SJSA1 (cell line): ENCODE data around the gene SHBG. TPM values are rescaled to one million over a fixed set of nuclear protein-coding genes. Genes with fewer than 3 reads are reported as not detected.
"Not testable (repeated sequence)": the region's sequence is repeated elsewhere in the genome, so short reads cannot be mapped to it uniquely, and the experiment has no call there.

Source experiments
- DNase-seq, 2 experiments: peaks; one replicate each; pipeline ENCODE4 v3.0.0-alpha.2; 2015 to 2020; ENCODE audit warnings: low spot score in 2 of 2, low read depth in 1 of 2
- H3K27ac ChIP-seq: fragments of 250-450 bp; sonication (Bioruptor Pico); 2 replicates; pipeline ENCODE4 v1.5.1; 2020; ENCODE audit warnings: mild to moderate bottlenecking, moderate library complexity
- H3K27me3 ChIP-seq: fragments of 250-450 bp; sonication (Bioruptor Pico); replicated peaks from 2 replicates; pipeline ENCODE4 v1.5.1; 2020; ENCODE audit warnings: mild to moderate bottlenecking, moderate library complexity
- H3K36me3 ChIP-seq: fragments of 250-450 bp; sonication (Bioruptor Pico); 2 replicates; pipeline ENCODE4 v1.5.1; 2020; ENCODE audit warnings: mild to moderate bottlenecking
- H3K4me1 ChIP-seq: fragments of 250-450 bp; sonication (Bioruptor Pico); replicated peaks from 2 replicates; pipeline ENCODE4 v1.6.1; 2021; ENCODE audit warnings: mild to moderate bottlenecking
- H3K4me3 ChIP-seq: fragments of 250-450 bp; sonication (Bioruptor Pico); 2 replicates; pipeline ENCODE4 v1.5.1; 2020; ENCODE audit warnings: mild to moderate bottlenecking
- H3K9me3 ChIP-seq: fragments of 250-450 bp; sonication (Bioruptor Pico); replicated peaks from 2 replicates; pipeline ENCODE4 v1.5.1; 2020; ENCODE audit warnings: mild to moderate bottlenecking
- total RNA-seq: library from RNA; depleted of rRNA; stranded (reverse); fragments of >200 nt; shearing (Covaris generic); gene quantifications from 2 replicates; pipeline ENCODE4 v1.2.3, GENCODE V29; 2014

SHBG gene
- total RNA-seq, 1 experiment from 2014 or later: not detected

- peaks cover 91% of the 10 kb centered on the region for H3K36me3 ChIP-seq
- H3K4me3 ChIP-seq: no peak overlapping the region
- H3K4me1 ChIP-seq: peaks cover 10% of the 10 kb centered on the region
- no peaks in the 10 kb centered on the region for H3K9me3 ChIP-seq
- H3K27ac ChIP-seq: no peak overlapping the region
- DNase-seq: no peak
- H3K27me3 ChIP-seq: no peaks in the 10 kb centered on the region
Measured at GRCh38 chr17:7591596-7591995, 38.3 kb upstream of the SHBG start.

DNA sequence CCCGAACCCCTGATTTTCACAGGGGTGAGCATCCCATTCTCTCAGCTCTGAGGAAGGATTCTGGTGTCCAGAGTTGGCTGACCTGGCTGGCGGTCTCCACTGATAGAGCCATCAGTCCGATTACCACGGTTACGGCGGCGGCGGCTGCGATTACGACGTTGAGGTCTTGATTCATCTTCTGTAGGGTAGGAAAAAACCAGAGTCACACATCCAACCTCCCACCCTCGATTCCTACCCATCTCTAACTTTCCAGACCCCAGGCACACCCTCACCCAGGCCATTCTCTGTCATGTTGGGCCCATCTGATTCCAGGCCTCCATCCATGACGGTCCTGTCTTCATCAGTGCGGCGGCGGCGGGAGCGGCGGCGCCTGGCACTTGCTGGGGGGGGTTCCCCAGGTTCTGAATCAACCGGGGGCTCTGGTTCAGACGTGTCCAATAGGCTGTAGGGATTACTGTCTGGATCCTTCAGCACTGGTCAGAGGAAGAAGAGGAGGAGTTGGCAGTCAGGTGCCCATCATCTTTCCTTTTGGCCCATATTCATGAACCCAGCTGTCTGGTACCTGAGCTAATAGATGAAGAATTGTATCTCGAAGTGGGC lies 37.4 kb upstream of the SHBG start:
- Histone ChIP-seq H3K36me3 (peaks cover 95% of the 10 kb centered on the region), H3K4me1 (peaks cover 10% of the 10 kb centered on the region), H3K27ac (no peak overlapping the region), H3K9me3 (no peaks in the 10 kb centered on the region), H3K27me3 (no peaks in the 10 kb centered on the region), H3K4me3 (no peak overlapping the region)
- DNase-seq: no peak

- H3K27ac ChIP-seq: no peak overlapping the region
- H3K36me3 ChIP-seq: peaks cover 93% of the 10 kb centered on the region
- peaks cover 10% of the 10 kb centered on the region for H3K4me1 ChIP-seq
- no peaks in the 10 kb centered on the region for H3K9me3 ChIP-seq
- no peak overlapping the region for H3K4me3 ChIP-seq
- no peak for DNase-seq
- no peaks in the 10 kb centered on the region for H3K27me3 ChIP-seq
Measured at GRCh38 chr17:7593296-7593695, 36.6 kb upstream of the SHBG start.

DNA sequence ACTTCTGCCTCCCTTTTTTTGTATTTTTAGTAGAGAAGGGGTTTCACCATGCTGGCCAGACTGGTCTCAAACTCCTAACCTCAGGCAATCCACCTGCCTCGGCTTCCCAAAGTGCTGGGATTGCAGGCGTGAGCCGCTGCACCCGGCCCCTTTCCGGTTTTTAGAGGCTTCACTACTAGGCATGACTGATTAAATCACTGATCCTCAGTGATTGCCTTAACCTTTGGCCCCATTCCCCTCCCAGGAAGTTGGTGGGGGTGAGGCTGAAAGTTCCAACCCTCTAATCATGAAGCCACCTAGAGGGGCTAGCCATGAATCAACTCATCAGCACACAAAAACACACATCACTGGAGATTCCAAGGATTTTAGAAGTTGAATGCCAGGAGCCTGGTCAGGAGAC lies 32.4 kb upstream of the SHBG start:
- H3K4me3 ChIP-seq, H3K27ac ChIP-seq, DNase-seq, H3K9me3 ChIP-seq, H3K4me1 ChIP-seq, H3K27me3 ChIP-seq: not testable (repeated sequence)
- H3K36me3 ChIP-seq: peaks cover 87% of the 10 kb centered on the region

- Histone ChIP-seq H3K27ac (no peak overlapping the region), H3K36me3 (peaks cover 47% of the 10 kb centered on the region), H3K27me3 (no peaks in the 10 kb centered on the region), H3K9me3 (no peaks in the 10 kb centered on the region), H3K4me1 (no peaks in the 10 kb centered on the region), H3K4me3 (no peak overlapping the region)
- DNase-seq: no peak
Measured at GRCh38 chr17:7606280-7606679, 23.7 kb upstream of the SHBG start.

DNA sequence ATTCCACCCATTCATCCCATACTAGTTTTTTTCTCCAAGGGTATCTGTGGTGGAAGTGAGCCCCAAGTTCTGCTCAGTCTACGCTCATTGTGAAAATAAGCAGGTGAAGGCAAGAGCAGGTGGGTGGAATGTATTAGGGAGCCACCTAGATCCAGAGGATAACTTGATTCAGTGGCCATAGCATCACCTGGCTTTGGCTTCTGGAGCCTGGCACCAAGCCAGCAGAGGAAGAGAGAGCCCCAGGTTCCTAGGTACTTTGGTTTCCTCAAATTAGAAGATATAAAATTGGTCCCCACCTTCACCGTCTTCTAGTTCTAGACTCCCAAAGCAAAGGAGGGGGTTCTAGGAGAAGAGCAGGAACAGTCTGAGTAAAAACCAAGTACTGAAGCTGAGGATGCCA lies 19.3 kb upstream of the SHBG start:
- Histone ChIP-seq H3K27ac (no peak overlapping the region), H3K27me3 (no peaks in the 10 kb centered on the region), H3K36me3 (peaks cover 31% of the 10 kb centered on the region), H3K4me1 (peaks cover 10% of the 10 kb centered on the region), H3K9me3 (no peaks in the 10 kb centered on the region), H3K4me3 (no peak overlapping the region)
- no peak for DNase-seq

DNA sequence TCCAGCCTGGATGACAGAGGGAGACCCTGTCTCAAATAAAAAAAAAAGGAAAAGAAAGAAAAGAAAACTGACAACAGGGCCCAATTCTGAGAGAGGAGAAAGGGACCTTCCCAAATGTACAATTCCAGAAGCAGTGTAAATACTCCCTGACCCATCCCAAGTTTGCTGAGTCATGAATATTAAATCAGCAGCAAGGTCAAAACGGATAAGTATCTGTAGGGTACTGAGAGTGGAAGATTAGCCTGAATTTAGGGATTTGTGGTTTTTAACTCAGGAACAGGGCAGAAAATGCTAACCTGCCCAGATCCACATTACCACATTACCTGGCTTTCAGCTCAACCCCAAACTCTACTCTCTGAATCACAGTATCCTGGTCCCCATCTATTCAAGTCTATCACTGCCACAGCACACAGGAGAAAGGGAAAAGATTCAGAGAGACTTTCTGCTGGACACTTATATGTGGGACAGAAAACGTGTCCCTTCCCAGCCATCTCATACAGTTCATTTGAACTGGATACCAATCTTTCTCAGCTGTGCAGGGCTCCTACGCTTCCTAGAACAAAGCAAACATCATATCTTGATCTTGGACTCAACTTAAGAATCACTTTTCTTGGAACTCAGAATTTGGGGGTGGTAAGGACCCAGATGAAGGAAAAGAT lies 18.2 kb upstream of the SHBG start:
- peaks cover 10% of the 10 kb centered on the region for H3K4me1 ChIP-seq
- no peaks in the 10 kb centered on the region for H3K27me3 ChIP-seq
- DNase-seq: no peak
- no peak overlapping the region for H3K27ac ChIP-seq
- H3K4me3 ChIP-seq: no peak overlapping the region
- no peaks in the 10 kb centered on the region for H3K9me3 ChIP-seq
- peaks cover 23% of the 10 kb centered on the region for H3K36me3 ChIP-seq

GRCh38 chr17:7612294-7612640 lies 17.7 kb upstream of the SHBG start:
- no peaks in the 10 kb centered on the region for H3K9me3 ChIP-seq
- H3K4me3 ChIP-seq: no peak overlapping the region
- DNase-seq: no peak
- H3K4me1 ChIP-seq: peaks cover 10% of the 10 kb centered on the region
- no peaks in the 10 kb centered on the region for H3K27me3 ChIP-seq
- no peak overlapping the region for H3K27ac ChIP-seq
- H3K36me3 ChIP-seq: peaks cover 23% of the 10 kb centered on the region

- H3K36me3 ChIP-seq: peaks cover 23% of the 10 kb centered on the region
- H3K9me3 ChIP-seq: no peaks in the 10 kb centered on the region
- H3K4me1 ChIP-seq: peaks cover 10% of the 10 kb centered on the region
- peak in 1 of 2 experiments; percentile 38 for DNase-seq
- no peaks in the 10 kb centered on the region for H3K27me3 ChIP-seq
- peak overlapping the region; percentile 83 for H3K4me3 ChIP-seq
- H3K27ac ChIP-seq: peak overlapping the region; percentile 13
Measured at GRCh38 chr17:7613769-7614424, 16.0 kb upstream of the SHBG start.

DNA sequence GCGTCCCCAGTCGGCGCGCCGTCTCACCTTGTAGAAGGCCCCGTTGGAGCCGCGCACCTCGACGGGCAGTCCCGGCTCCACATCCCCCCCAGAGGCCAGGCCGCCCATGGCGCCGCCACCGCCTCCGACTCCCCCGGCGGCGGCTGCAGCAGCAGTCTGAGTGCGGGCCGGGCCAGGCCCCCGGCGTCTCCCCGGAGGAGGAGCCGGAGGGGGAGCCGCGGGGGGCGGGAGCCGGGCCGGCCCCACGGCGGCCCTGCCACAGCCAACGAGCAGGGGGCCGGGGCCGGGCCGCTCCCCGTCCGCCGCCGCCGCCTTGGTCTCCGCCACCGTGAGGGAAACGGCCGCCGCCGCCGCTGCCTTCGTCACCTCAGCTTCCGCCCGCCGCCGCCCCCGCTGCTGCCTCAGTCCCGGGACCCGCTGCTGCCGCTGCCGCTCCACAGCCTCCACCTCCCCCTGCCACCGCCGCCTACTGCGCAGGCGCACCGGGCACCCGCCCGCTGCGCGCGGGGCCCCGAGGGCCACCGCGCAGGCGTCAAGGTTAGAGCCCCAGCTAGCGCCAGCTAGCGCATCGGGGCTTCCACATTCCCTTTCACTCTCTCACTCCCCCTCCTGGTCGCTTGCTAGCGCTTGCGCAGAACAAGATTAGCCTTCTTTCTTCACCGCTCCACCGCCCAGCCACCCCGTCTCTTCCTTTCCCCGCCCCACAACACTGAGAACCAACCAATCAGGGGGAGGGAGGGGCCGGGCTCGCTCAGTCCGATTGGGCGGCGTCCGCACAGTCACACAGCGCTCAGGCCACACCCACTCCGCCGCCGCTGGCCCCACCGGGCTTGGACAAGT lies 15.3 kb upstream of the SHBG start, which contains the start of gene FXR2:
TSS of gene FXR2 (minus strand) at position 473 of the 840 bp plus-strand sequence. CDS start at position 108, 365 bp downstream.
- Histone ChIP-seq H3K4me3 (peak within 1 kb of the TSS; percentile 83), H3K27me3 (no peaks in the 10 kb centered on the region), H3K9me3 (no peaks in the 10 kb centered on the region), H3K36me3 (peaks cover 20% of the 10 kb centered on the region), H3K4me1 (peaks cover 10% of the 10 kb centered on the region), H3K27ac (peak within 1 kb of the TSS; percentile 13)
- DNase-seq: peak; percentile 99 to 100

- no peak for DNase-seq
- H3K4me1 ChIP-seq: peaks cover 10% of the 10 kb centered on the region
- no peaks in the 10 kb centered on the region for H3K9me3 ChIP-seq
- H3K4me3 ChIP-seq: peak overlapping the region; percentile 25
- no peak overlapping the region for H3K27ac ChIP-seq
- peaks cover 17% of the 10 kb centered on the region for H3K36me3 ChIP-seq
- H3K27me3 ChIP-seq: no peaks in the 10 kb centered on the region
Measured at GRCh38 chr17:7615265-7615747, 14.6 kb upstream of the SHBG start.

DNA sequence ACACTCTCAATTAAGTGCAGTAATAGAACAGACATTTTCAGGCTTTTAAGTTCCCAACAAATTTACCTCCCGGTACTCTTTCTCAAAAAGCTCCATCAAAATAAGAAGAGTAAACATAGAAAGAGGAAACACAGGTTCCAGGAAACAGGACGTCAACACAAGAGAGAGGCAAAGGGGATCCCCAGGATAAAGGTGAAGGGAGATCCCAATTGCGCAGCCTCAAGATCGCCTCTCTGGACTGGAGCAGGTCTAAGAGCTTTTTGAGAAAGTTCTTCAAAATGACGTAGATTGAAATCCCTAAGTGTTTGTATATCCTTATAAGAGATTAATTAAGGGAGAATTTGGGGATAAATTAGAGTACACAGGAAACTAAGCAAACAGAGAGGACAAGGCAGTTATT lies 11.3 kb upstream of the SHBG start:
- Histone ChIP-seq H3K36me3 (no peaks in the 10 kb centered on the region), H3K27me3 (no peaks in the 10 kb centered on the region), H3K27ac (no peak overlapping the region), H3K4me3 (no peak overlapping the region), H3K4me1 (peaks cover 3% of the 10 kb centered on the region), H3K9me3 (no peaks in the 10 kb centered on the region)
- DNase-seq: no peak

DNA sequence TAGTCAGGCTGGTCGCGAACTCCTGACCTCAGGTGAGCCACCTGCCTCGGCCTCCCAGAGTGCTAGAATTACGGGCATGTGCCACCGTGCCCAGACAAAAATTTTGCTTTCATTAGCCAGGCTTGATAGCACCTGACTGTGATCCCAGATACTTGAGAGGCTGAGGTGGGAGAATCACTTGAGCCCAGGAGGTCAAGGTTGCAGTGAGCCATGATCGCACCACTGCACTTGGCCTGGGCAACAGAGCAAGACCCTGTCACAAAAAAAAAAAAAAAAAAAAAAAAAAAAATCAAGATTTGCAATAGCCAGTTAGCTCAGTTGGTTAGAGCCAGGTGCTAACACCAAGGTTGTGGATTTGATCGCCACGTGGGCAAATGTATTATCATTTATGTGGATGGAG lies 9.1 kb upstream of the SHBG start:
- H3K27ac ChIP-seq: no peak overlapping the region
- H3K36me3 ChIP-seq: no peaks in the 10 kb centered on the region
- no peak for DNase-seq
- no peaks in the 10 kb centered on the region for H3K27me3 ChIP-seq
- H3K4me3 ChIP-seq: no peak overlapping the region
- no peaks in the 10 kb centered on the region for H3K9me3 ChIP-seq
- H3K4me1 ChIP-seq: no peaks in the 10 kb centered on the region
